ENCODE results near the gene SSR3.

SSR3 gene

GRCh38 chr3:156533205-156533604 lies 21.7 kb downstream of the SSR3 start:
- TF ChIP-seq CTCF (conservative IDR thresholded peaks at IDR 0.05; ENCODE audit: low read depth), result no peak
- CTCF ChIA-PET, result no interaction called here
- DNase-seq (ENCODE audit: low spot score), result no peak
- POLR2A ChIA-PET (ENCODE audit: low non-redundant PET), result no interaction called here
- no peak overlapping the region for H3K27ac ChIP-seq

GRCh38 chr3:156532730-156533129 lies 22.2 kb downstream of the SSR3 start:
- POLR2A ChIA-PET (ENCODE audit: low non-redundant PET), result no interaction called here
- CTCF ChIA-PET, result no interaction called here

GRCh38 chr3:156530980-156531379 lies 23.9 kb downstream of the SSR3 start:
- no peak overlapping the region for H3K27ac ChIP-seq
- CTCF ChIA-PET, result interaction anchor here (0.6 kb wide), 1 partner anchor 133 kb away, joined by 4 read pairs; no protein-coding TSS in a partner anchor
- TF ChIP-seq CTCF (conservative IDR thresholded peaks at IDR 0.05; ENCODE audit: low read depth), result no peak
- DNase-seq (ENCODE audit: low spot score), result no peak
- POLR2A ChIA-PET (ENCODE audit: low non-redundant PET), result interaction anchor here (0.5 kb wide), 1 partner anchor 491 kb away, joined by 7 read pairs; no protein-coding TSS in a partner anchor

More at GRCh38 chr3:156532730-156533129, 22.2 kb downstream of the SSR3 start:
- DNase-seq (ENCODE audit: low spot score), result no peak
- no peak for TF ChIP-seq CTCF (conservative IDR thresholded peaks at IDR 0.05; ENCODE audit: low read depth)
- no peak overlapping the region for H3K27ac ChIP-seq

- ChIA-PET CTCF (interaction anchor here (0.7 kb wide), 1 partner anchor 19 kb away, joined by 6 read pairs; no protein-coding TSS in a partner anchor), POLR2A (ENCODE audit: low non-redundant PET) (no interaction called here)
- DNase-seq (ENCODE audit: low spot score), result no peak
- H3K27ac ChIP-seq, result no peak overlapping the region
- TF ChIP-seq CTCF (conservative IDR thresholded peaks at IDR 0.05; ENCODE audit: low read depth), result no peak
Observed at GRCh38 chr3:156527060-156527459, 27.9 kb downstream of the SSR3 start.

GRCh38 chr3:156525808-156526207 lies 29.1 kb downstream of the SSR3 start:
- CTCF ChIA-PET, result interaction anchor here (0.6 to 0.7 kb wide), 2 partner anchors 84 to 548 kb away, joined by 3 to 5 read pairs; no protein-coding TSS in a partner anchor
- no peak overlapping the region for H3K27ac ChIP-seq
- no peak for DNase-seq (ENCODE audit: low spot score)
- POLR2A ChIA-PET (ENCODE audit: low non-redundant PET), result no interaction called here
- no peak for TF ChIP-seq CTCF (conservative IDR thresholded peaks at IDR 0.05; ENCODE audit: low read depth)

- POLR2A ChIA-PET (ENCODE audit: low non-redundant PET), result no interaction called here
- TF ChIP-seq CTCF (conservative IDR thresholded peaks at IDR 0.05; ENCODE audit: low read depth), result no peak
- no peak for DNase-seq (ENCODE audit: low spot score)
- CTCF ChIA-PET, result interaction anchor here (0.7 kb wide), 1 partner anchor 14 kb away, joined by 3 read pairs; no protein-coding TSS in a partner anchor
- H3K27ac ChIP-seq, result no peak overlapping the region
Observed at GRCh38 chr3:156522673-156523072, 32.2 kb downstream of the SSR3 start.
